ENCODE results near the gene TMEM33.
"Not testable (repeated sequence)": the region's sequence is repeated elsewhere in the genome, so short reads cannot be mapped to it uniquely, and the experiment has no call there.

Gene TMEM33

DNA sequence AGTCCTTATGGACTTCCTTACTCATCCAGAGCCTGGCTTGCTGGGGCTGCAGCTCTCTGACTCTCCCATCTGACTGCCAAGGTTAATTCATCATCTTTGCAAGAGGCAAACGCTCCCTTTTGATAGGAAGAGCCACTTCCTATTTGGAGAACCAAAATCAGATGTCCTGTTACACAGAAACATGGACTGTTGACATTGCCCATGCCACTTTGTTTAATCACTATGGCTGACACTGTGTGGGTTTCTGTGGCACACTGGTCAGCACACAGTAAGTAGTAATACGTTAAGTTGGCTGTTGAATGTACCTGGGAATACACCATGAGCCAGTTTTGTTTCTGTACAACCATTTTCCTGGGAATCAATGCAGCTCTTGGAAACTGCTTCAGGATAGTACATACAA lies 45.1 kb upstream of the TMEM33 start:
- H3K4me3 ChIP-seq (ENCODE audit: control insufficient read depth, low read depth, low read length): no peak overlapping the region
- peak; percentile 14 for DNase-seq (ENCODE audit: low read depth)
- TF ChIP-seq, protein P1, sequence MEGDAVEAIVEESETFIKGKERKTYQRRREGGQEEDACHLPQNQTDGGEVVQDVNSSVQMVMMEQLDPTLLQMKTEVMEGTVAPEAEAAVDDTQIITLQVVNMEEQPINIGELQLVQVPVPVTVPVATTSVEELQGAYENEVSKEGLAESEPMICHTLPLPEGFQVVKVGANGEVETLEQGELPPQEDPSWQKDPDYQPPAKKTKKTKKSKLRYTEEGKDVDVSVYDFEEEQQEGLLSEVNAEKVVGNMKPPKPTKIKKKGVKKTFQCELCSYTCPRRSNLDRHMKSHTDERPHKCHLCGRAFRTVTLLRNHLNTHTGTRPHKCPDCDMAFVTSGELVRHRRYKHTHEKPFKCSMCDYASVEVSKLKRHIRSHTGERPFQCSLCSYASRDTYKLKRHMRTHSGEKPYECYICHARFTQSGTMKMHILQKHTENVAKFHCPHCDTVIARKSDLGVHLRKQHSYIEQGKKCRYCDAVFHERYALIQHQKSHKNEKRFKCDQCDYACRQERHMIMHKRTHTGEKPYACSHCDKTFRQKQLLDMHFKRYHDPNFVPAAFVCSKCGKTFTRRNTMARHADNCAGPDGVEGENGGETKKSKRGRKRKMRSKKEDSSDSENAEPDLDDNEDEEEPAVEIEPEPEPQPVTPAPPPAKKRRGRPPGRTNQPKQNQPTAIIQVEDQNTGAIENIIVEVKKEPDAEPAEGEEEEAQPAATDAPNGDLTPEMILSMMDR (conservative IDR thresholded peaks at IDR 0.05; ENCODE audit: control insufficient read depth, insufficient read depth, low read depth, low read length): no peak

DNA sequence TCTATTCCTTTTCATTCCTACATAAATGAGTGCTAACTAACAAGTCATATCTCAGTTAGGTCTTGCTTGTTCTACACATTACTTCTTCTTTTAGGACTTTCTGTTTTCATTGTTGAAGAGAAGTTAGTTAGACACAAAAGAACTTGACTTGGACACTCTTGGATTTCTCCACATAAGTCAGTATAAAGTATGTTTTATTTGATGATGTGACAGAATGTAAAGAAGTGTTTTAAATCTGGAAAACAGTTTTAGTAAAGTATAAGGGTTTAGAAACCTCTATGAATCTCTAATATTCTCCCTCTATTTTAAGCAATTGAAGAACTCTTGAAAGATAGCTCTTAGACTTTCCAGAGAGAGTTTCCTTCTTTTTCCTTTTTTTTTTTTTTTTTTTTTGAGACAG lies 38.6 kb upstream of the TMEM33 start:
- DNase-seq (ENCODE audit: low read depth): no peak
- H3K4me3 ChIP-seq (ENCODE audit: control insufficient read depth, low read depth, low read length): no peak overlapping the region
- TF ChIP-seq, protein P1 (conservative IDR thresholded peaks at IDR 0.05; ENCODE audit: control insufficient read depth, insufficient read depth, low read depth, low read length): no peak

DNA sequence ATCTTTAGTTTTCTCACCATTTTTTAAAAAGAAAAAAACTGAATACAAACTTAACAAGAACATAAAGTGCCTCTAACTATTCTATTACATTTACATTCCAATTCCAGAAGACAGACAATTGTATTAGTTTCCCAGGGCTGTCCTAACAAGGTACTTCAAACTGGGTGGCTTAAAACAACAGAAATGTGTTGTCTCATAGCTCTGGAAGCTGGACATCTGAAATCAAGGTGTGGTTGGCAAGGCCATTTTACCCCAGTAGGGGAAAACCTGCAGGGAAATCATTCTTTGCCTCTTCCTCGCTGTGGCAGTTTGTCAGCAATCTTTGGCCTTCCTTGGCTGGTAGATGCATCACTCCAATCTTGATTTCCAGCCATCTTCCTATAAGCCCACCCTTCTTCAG lies 37.5 kb upstream of the TMEM33 start:
- no peak for DNase-seq (ENCODE audit: low read depth)
- no peak overlapping the region for H3K4me3 ChIP-seq (ENCODE audit: control insufficient read depth, low read depth, low read length)
- TF ChIP-seq, protein P1 (conservative IDR thresholded peaks at IDR 0.05; ENCODE audit: control insufficient read depth, insufficient read depth, low read depth, low read length): no peak

DNA sequence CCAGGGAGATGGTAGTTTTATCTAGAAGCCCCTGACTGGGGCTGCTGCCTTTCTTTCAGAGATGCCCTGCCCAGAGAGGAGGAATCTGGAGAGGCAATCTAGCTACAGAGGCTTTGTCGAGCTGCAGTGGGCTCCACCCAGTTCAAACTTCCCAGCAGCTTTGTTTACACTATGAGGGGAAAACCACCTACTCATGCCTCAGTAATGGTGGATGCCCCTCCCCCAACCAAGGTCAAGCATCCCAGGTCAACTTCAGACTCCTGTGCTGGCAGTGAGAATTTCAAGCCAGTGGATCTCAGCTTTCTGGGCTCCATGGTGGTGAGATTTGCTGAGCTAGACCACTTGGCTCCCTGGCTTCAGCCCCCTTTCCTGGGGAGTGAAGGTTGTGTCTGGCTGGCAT lies 26.1 kb upstream of the TMEM33 start:
- not testable (repeated sequence) for H3K4me3 ChIP-seq (ENCODE audit: control insufficient read depth, low read depth, low read length)
- peak; percentile 5 for DNase-seq (ENCODE audit: low read depth)

DNA sequence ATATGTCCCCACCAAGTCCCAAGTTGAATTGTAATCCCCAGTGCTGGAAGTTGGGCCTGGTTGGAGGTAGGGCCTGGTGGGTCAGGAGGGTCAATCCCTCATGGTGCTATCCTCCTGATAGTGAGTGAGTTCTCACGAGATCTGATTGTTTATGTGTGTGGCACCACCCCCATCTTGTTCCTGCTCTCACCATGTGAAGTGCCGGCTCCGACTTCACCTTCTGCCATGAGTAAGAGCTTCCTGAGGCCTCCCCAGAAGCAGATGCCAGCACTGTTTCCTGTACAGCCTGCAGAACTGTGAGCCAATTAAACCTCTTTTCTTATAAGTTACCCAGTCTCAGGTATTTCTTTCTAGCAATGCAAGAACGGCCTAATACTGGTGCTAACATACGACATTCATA lies 22.7 kb upstream of the TMEM33 start:
- TF ChIP-seq, protein P1 (conservative IDR thresholded peaks at IDR 0.05; ENCODE audit: control insufficient read depth, insufficient read depth, low read depth, low read length): no peak
- no peak overlapping the region for H3K4me3 ChIP-seq (ENCODE audit: control insufficient read depth, low read depth, low read length)
- no peak for DNase-seq (ENCODE audit: low read depth)

DNA sequence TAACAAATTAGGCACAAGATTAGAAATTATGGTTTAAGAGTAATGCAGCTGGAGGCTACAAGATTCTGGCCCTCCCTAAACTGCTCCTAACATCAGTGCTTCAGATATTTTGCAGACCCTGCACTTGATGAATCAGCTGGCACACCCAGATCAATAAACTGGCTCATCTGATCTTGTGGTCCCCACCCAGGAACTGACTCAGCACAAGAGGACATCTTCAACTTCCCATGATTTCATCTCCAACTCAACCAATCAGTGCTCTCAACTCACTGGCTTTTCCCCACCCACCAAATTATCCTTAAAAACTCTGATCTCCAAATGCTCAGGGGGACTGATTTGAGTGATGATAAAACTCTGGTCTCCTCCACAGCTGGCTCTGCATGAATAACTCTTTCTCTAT lies 21.7 kb upstream of the TMEM33 start:
- no peak overlapping the region for H3K4me3 ChIP-seq (ENCODE audit: control insufficient read depth, low read depth, low read length)
- DNase-seq (ENCODE audit: low read depth): peak; percentile 55
- TF ChIP-seq, protein P1 (conservative IDR thresholded peaks at IDR 0.05; ENCODE audit: control insufficient read depth, insufficient read depth, low read depth, low read length): no peak

DNA sequence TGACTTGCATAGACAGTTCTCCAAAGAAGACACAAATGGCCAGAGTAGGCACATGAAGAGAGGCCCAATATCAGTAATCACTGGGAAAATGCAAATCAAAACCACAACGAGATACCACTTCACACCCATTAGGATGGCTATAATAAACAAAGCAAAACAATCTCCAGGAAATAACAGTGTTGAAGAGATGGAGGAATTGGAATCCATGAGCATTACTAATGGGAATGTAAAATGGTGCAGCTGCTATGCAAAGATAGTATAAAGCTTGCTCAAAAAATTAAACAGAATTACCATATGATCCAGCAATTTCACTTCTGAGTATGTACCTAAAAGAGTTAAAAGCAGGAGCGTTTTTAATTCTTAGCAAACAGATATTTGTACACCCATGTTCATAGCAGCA lies 17.0 kb upstream of the TMEM33 start:
- TF ChIP-seq, protein P1 (conservative IDR thresholded peaks at IDR 0.05; ENCODE audit: control insufficient read depth, insufficient read depth, low read depth, low read length): no peak
- no peak for DNase-seq (ENCODE audit: low read depth)
- H3K4me3 ChIP-seq (ENCODE audit: control insufficient read depth, low read depth, low read length): no peak overlapping the region

DNA sequence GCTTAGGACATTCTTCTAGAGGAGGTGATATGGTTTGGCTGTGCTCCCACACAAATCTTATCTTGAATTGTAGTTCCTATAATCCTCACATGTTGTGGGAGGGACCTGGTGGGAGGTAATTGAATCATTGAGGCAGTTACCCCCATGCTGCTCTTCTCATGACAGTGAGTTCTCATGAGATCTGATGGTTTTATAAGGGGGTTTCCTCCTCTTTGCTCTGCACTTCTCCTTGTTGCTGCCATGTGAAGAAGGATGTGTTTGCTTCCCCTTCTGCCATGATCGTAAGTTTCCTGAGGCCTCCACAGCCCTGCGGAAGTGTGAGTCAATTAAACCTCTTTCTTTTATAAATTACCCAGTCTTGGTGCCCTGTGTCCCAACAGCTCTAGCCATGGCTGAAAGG lies 14.8 kb upstream of the TMEM33 start:
- not testable (repeated sequence) for DNase-seq (ENCODE audit: low read depth); H3K4me3 ChIP-seq (ENCODE audit: control insufficient read depth, low read depth, low read length)
